Uterus (tissue), 2 donors: ENCODE results near the gene BNC2.

Experiments
- CTCF ChIP-seq, 4 experiments: fragments of 200-600 bp in 2 of 4; fragments of 450-650 bp in 2 of 4; sonication (generic) in 2 of 4; IDR thresholded peaks; one replicate each; pipeline ENCODE4 v1.5.1; 2016 to 2019; ENCODE audit warnings: antibody characterized with exemption in 4 of 4, mild to moderate bottlenecking in 2 of 4, moderate library complexity in 1 of 4
- POLR2A ChIP-seq, 2 donors: fragments of 450-650 bp; IDR thresholded peaks; one replicate each; pipeline ENCODE4 v1.6.1; 2016; ENCODE audit warnings: antibody characterized with exemption in 2 of 2, mild to moderate bottlenecking in 1 of 2, moderate library complexity in 1 of 2

GRCh38 chr9:16484744-16485143, 385.7 kb downstream of the BNC2 start:
- TF ChIP-seq CTCF (IDR thresholded peaks at IDR 0.05) (no peak), POLR2A (IDR thresholded peaks at IDR 0.05) (no peak)
